HG02759 (cell line): ENCODE results near the gene NEU1.
"Not testable (repeated sequence)": the region's sequence is repeated elsewhere in the genome, so short reads cannot be mapped to it uniquely, and the experiment has no call there.

Source experiments
- ATAC-seq: cut with Tn5 transposase; IDR thresholded peaks from one replicate; pipeline ENCODE4 v1.9.1; 2021; ENCODE audit warnings: mild to moderate bottlenecking, moderate library complexity; ENCODE audit not compliant: unreplicated experiment

The NEU1 gene

DNA sequence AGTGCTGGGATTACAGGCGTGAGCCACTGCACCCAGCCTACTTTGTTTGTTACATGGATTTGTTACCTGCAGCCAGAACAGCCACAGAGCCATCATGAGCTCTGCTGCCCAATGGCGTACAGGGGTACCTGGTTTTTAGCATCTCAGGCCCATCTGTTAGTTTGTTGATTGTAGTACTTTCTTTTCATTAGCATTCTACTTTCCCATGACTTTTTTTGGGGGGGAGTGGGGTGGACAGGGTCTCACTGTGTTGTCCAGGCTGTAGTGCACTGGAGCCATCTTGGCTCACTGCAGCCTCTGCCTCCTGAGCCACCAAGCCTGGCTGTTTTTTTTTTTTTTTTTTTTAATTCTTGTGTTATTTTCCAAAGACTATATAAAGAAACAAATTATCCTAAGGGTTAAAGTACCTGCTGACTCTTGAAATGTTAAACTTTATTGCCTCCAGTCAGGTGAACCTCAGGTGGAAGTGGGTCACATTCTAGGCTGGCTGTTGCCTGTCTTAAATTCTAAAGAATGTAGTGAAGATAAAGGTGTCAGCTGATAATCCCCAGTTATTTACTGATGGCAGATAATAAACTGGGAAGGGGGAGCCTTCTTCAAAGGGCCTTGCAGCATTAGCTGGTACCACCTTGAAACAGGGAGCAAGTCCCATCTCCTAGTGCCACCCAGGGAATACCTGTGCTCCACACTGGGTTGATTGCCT, 15.2 kb downstream of the NEU1 start:
- no peak for ATAC-seq

DNA sequence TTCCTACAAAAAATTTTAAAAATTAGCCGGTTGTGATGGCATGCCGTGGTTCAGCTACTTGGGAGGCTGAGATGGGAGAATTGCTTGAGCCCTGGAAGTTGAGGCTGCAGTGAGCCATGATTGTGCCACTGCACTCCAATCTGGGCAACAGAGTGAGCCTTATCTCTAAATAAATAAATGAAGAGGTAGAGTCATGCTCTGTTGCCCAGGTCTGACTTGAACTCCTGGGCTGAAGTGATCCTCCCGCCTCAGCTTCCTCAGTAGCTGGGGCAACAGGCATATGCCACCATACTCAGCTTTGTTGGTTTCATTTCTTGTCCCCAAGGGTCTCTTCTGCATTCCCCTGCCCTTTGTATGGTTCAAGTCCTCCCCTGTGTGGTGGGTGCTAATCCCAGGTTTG, 18.1 kb downstream of the NEU1 start:
- no peak for ATAC-seq

DNA sequence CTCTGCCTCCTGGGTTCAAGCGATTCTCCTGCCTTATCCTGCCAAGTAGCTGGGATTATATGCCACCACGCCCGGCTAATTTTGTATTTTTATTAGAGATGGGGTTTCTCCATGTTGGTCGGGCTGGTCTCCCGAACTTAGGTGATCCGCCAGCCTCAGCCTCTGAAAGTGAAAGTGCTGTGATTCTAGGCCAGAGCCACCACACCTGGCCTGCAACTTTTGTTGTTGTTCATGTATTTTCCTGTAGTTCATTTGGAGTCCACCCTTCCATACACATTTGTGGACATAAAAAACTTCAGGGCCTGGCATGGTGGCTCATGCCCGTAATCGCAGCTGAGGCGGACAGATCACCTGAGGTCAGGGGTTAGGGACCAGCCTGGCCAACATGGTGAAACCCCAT, 20.6 kb downstream of the NEU1 start:
- no peak for ATAC-seq

DNA sequence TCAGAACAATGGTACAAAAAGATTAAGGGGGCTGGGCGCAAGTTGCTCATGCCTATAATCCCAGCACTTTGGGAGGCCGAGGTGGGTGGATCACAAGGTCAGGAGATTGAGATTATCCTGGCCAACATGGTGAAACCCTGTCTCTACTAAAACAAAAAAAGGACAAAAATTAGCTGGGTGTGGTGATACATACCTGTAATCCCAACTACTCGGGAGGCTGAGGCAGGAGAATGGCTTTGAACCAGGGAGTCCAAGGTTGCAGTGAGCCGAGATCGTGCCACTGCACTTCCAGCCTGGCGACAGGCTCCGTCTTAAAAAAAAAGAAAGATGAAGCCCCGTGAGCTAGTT, 22.9 kb downstream of the NEU1 start:
- not testable (repeated sequence) for ATAC-seq

DNA sequence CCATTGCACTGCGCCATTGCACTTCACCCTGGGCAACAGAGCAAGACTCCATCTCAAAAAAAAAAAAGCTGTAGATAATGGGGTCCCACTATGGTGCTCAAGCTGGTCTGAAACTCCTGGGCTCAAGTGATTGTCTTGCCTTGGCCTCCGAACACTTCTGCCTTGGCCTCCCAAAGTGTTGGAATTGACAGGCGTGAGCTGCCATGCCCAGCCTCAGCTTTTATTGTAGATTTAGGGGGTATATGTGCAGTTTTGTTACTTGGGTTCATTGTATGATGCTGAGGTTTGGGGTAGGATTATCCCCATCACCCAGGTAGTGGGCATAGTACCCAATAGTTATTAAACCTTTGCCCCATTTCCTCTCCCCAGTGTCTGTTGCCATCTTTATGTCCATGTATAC, 23.7 kb downstream of the NEU1 start:
- no peak for ATAC-seq

DNA sequence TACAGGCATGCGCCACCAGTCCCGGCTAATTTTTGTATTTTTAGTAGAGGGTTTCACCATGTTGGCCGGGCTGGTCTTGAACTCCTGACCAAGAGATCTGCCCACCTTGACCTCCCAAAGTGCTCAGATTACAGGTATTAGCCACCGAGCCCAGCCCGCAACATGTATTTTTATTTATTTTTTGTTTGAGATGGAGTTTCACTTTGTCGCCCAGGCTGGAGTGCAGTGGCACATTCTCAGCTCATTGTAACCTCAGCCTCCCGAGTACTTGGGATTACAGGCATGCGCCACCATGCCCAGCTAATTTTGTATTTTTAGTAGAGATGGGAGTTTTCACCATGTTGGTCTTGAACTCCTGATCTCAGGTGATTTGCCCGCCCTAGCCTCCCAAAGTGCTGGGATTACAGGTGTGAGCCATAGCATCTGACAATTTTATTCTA, 24.5 kb downstream of the NEU1 start:
- ATAC-seq: not testable (repeated sequence)

DNA sequence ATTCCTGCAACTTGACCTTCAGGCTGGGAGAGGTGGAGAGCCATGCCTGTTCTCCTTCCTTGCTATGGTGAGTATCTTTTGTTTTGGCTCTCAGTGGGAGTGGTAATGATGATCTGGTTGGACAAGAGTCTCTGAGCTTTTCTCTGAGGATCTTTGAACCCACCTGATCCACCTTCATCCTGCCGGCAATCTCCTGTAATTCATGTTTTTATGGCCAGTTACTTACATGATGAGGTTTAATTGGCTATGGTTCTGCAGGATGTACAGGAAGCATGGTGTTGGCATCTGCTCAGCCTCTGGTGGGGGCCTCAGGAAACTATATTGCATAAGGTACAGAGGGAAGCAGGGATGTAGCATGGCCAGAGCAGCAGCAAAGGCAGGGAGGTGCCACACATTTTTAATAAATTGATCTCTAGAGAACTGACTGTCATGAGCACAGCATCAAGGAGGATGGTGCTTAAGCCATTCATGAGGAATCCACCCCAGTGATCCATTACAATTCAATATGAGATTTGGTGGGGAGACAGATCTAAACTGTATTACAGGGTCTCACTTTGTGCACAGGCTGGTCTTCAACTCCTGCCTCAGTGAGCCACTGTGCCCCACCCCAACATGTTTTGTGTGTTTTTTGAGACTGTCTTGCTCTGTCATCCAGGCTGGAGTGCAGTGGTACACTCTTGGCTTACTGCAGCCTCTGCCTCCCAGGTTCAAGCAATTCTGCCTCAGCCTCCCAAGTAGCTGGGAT, 25.1 kb downstream of the NEU1 start:
- no peak for ATAC-seq

DNA sequence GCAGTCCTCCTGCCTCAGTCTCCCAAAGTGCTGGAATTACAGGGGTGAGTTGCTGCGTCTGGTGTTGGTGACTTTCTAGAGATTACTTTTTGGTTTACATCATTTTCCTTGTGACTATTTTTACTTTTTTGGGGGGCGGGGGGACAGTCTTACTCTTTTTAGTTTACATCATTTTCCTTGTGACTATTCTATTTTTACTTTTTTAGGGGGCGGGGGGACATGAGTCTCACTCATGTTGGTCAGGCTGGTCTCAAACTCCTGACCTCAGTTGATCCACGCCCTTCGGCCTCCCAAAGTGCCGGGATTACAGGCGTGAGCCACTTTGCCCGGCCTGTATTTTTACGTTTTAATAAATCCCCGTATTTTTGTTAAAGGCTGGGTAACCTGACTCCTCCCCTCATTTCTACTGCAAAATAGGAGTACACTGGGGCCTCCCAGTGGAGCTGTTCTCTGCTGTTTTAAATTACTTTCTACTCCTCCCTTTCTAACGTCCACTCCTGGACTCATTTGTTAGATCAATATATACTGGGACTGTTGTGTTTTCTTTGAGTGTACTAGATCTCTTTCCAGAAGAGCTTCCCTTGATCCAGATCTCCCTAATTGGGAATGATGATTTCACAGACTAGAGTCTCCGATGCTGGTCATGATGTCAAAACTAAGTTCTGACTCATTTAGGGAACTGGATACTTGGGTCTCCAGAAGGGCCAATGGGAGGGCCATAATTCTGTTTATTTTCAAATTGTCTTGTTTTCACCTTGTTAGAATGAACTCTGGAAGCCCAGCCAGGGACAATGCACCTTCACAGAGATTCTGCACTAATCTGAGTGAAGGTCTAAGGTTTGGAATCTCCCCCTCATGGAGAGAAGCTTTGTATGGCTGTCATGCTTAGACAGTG, 25.9 kb downstream of the NEU1 start:
- ATAC-seq: no peak

DNA sequence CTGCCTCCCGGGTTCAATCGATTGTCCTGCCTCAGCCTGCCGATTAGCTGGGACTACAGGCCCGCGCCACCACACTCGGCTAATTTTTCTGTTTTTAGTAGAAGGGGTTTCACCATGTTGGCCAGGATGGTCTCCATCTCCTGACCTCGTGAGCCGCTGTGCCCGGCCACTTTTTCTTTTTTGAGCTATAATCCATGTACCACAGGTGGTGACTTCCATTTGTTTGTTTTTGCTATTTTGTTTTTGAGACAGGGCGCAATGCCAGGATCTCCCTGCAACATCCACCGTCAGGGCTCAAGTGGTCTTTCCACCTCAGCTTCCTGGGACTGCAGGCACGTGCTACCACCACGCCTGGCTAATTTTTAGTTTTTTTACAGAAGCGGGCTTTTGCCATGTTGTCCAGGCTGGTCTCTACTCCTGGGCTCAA, 26.6 kb downstream of the NEU1 start:
- no peak for ATAC-seq

DNA sequence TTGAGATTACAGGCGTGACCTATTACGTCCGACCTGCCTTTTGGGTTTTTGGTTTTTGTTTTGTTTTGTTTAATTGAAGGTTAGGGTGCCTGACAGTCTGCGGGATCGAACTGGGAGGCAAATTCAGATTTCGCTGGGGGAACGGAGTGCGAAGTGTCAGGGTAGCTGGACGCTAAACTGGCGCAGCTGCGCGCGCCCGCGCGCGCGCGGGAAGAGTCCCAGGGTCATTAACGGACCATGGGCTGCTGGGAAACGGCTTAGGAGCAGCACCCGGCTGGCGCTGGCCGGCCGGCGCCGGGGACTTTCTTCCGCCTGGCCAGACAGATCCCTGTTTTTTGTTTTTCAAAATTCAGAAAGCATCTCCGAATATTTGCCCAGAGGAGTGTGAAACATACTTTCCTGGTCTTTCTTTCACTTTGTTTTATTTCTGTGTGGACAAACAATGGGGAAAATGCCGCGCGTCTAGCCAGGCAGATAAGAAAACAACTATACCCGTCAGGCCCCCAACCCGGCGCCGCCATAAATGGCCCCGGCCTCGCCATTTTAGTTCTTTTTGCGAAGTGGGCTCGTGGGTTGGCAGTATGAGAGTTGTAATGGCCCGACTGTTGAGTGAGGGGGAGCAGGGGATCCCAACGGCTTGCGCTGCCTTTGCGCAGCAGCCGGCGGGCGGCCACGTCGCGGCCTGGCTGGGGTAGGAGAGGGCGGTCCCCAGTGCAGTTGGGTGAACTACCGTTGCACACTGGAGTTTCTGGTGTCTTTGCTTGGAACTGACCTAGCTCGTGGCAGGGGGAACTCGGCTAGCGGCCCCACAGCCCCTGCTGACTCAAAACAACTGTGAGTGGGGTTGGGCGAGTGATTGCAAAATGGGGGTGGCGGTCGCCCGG, 28.0 kb downstream of the NEU1 start:
- ATAC-seq: peak; percentile 52

DNA sequence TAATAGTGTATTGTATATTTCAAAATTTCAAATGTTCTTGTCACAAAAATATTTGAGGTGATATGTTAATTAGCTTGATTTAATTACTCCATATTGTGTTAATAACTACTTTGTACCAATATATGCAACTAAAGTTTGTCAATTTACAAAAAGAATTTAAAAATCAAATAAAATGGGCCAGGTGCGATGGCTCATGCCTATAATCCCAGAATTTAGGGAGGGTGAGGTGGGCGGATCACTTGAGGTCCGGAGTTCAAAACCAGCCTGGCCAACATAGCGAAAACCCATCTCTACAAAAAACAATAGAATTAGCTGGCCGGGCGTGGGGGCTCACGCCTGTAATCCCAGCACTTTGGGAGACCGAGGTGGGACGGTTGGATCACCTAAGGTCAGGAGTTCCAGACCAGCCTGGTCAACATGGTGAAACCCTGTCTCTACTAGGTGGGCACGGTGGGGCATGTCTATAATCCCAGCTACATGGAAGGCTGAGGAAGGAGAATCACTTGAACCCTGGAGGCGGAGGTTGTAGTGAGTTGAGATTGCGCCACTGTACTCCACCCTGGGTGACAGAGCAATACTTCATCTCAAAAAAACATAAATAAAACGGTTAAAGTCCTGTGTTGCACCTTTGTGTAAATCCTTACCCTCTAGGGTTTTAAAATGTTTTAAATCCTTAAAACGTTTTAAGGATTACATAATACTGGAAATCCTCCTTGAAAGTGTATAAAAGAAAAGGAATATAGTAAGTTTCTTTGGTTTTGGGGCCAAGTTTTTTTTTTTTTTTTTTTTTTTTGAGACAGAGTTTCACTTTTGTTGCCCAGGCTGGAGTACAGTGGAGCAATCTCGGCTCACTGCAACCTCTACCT, 31.0 kb downstream of the NEU1 start:
- ATAC-seq: no peak

DNA sequence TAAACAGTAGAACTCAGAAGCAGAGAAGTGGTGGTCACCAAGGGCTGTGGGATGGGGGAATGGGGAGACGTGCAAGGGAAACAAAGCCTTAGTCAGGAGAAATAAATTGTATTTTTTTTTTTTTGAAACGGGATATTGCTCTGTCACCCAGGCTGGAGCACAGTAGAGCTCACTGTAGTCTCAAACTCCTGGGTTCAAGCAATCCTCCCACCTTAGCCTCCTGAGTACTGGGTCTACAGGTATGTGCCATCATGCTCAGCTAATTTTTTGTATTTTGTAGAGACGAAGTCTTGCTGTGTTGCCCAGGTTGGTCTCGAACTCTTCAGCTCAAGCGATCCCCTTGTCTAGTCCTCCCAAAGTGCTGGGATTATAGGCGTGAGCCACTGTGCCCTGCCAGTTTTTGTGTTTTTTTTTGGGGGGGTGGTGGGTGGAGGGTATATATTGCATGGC, 31.7 kb downstream of the NEU1 start:
- ATAC-seq: no peak

DNA sequence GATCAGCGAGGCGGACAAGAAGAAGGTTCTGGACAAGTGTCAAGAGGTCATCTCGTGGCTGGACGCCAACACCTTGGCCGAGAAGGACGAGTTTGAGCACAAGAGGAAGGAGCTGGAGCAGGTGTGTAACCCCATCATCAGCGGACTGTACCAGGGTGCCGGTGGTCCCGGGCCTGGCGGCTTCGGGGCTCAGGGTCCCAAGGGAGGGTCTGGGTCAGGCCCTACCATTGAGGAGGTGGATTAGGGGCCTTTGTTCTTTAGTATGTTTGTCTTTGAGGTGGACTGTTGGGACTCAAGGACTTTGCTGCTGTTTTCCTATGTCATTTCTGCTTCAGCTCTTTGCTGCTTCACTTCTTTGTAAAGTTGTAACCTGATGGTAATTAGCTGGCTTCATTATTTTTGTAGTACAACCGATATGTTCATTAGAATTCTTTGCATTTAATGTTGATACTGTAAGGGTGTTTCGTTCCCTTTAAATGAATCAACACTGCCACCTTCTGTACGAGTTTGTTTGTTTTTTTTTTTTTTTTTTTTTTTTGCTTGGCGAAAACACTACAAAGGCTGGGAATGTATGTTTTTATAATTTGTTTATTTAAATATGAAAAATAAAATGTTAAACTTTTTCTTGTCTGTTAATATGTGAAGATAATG, 32.9 kb downstream of the NEU1 start:
- no peak for ATAC-seq

DNA sequence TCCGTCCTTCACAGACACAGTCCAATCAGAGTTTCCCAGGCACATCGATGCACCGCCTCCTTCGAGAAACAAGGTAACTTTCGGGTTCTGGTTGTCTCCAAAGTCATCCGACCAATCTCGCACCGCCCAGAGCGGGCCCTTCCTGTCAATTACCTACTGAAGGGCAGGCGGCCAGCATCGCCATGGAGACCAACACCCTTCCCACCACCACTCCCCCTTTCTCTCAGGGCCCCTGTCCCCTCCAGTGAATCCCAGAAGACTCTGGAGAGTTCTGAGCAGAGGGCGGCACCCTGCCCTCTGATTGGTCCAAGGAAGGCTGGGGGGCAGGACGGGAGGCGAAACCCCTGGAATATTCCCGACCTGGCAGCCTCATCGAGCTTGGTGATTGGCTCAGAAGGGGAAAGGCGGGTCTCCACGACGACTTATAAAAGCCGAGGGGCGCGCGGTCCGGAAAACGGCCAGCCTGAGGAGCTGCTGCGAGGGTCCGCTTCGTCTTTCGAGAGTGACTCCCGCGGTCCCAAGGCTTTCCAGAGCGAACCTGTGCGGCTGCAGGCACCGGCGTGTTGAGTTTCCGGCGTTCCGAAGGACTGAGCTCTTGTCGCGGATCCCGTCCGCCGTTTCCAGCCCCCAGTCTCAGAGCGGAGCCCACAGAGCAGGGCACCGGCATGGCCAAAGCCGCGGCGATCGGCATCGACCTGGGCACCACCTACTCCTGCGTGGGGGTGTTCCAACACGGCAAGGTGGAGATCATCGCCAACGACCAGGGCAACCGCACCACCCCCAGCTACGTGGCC, 35.1 kb downstream of the NEU1 start, which contains the start of gene HSPA1B:
HSPA1B (plus strand) TSS at position 453 of the 794 bp plus-strand sequence; CDS start at position 666, 213 bp downstream.
- ATAC-seq: peak; percentile 69

DNA sequence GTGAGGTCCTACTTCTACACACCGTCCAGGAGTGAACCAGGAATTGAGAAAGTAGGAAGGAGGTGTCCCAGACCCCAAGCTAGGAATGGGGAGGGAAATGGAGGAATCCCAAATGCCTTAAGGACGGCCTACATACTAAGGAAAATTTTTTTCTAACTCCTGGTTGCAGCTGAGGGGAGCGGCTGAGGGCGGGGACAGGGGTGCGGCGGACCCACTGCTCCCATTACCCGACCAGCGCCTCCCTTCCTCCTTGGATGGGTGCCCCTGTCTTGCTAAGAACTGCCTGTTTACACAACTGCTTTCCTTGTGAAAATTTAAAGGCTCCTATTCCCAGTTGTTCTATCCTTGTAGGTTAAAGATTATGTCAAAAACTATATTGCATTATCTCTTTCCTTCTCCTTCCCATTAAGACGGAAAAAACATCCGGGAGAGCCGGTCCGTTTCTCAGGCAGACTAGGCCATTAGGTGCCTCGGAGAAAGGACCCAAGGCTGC, 35.8 kb downstream of the NEU1 start:
- ATAC-seq: peak; percentile 16

DNA sequence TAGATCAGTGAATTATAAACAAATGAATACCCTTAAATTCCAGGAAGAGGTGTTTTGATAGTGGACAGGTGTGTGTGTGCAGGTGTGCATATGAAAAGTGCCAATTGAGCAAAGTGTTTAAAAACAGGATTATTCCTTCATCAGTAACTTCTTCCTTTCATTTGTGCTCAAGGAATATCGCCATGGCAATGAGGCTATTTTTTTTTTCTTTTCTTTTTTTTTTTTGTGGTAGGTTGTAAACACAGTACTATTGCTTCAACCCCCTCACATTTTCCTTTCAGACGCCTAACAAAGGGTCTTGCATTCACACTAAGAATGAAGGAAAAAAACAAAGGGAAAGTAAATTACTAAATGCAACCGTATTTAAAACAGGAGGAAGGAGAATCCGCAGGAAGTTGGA, 37.1 kb downstream of the NEU1 start:
- no peak for ATAC-seq

DNA sequence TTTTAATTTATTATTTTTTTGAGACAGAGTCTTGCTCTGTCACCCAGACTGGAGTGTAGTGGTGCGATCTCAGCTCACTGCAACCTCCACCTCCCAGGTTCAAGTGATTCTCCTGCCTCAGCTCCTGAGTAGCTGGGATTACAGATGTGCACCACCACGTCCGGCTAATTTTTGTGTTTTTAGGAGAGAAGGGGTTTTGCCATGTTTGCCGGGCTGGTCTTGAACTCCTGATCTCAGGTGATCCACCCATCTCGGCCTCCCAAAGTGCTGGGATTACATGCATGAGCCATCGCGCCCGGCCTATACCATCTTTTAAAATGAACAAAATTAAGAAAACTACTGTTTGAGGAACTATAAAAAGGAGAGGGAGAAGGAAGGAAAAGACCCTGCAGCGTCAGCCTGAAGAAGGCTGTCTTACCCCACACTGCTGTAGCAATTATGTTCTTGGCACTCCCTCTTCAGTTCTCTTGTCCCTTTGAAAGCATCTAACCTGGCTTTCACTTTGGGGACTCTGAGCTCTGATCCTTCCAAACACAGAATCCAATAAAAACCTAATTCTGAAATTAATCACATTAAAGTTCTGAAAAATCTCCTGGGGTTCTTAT, 38.9 kb downstream of the NEU1 start:
- ATAC-seq: not testable (repeated sequence)
